ENCODE results near the gene SAMM50.

SAMM50 gene

GRCh38 chr22:43955040-43955882 is at the start of gene SAMM50:
Gene SAMM50, plus strand, starts transcription at chr22:43955442. Its CDS starts 136 bp downstream, at chr22:43955578.
- DNase-seq = peak; percentile 96

GRCh38 chr22:43905681-43906080 is 49.6 kb upstream of the SAMM50 start:
- no peak for DNase-seq

- no peak for DNase-seq
Observed at GRCh38 chr22:43909708-43910107, 45.5 kb upstream of the SAMM50 start.

GRCh38 chr22:43910178-43910695 is 45.0 kb upstream of the SAMM50 start:
- DNase-seq = no peak

- no peak for DNase-seq
Observed at GRCh38 chr22:43911351-43911750, 43.9 kb upstream of the SAMM50 start.

- no peak for DNase-seq
Observed at GRCh38 chr22:43917521-43917920, 37.7 kb upstream of the SAMM50 start.

GRCh38 chr22:43919106-43919973 is 35.9 kb upstream of the SAMM50 start:
- no peak for DNase-seq

- peak; percentile 68 for DNase-seq
Observed at GRCh38 chr22:43921370-43921769, 33.9 kb upstream of the SAMM50 start.

GRCh38 chr22:43922123-43922522 is 33.1 kb upstream of the SAMM50 start:
- DNase-seq = no peak

- no peak for DNase-seq
Observed at GRCh38 chr22:43923191-43923590, 32.1 kb upstream of the SAMM50 start.

GRCh38 chr22:43923631-43924464 is 31.4 kb upstream of the SAMM50 start, which contains the start of gene PNPLA3:
Gene PNPLA3, plus strand, starts transcription at chr22:43923805. Its CDS starts 107 bp downstream, at chr22:43923912.
- DNase-seq = peak; percentile 95

GRCh38 chr22:43924877-43925276 is 30.4 kb upstream of the SAMM50 start:
- DNase-seq = no peak

GRCh38 chr22:43925433-43926348 is 29.6 kb upstream of the SAMM50 start:
- DNase-seq = no peak

GRCh38 chr22:43926349-43926710 is 28.9 kb upstream of the SAMM50 start:
- no peak for DNase-seq

GRCh38 chr22:43928468-43928867 is 26.8 kb upstream of the SAMM50 start:
- no peak for DNase-seq

- DNase-seq = no peak
Observed at GRCh38 chr22:43928908-43929307, 26.3 kb upstream of the SAMM50 start.

GRCh38 chr22:43931771-43932170 is 23.5 kb upstream of the SAMM50 start:
- no peak for DNase-seq

- no peak for DNase-seq
Observed at GRCh38 chr22:43941449-43941848, 13.8 kb upstream of the SAMM50 start.

GRCh38 chr22:43944670-43945430 is 10.4 kb upstream of the SAMM50 start:
- DNase-seq = no peak

- no peak for DNase-seq
Observed at GRCh38 chr22:43945632-43946383, 9.4 kb upstream of the SAMM50 start.

Data from femur (tissue), 1 donor.